Epithelial cell of esophagus (primary cell): ENCODE measurements around the gene ETS1.

Source experiments
- DNase-seq: peaks from one replicate; pipeline ENCODE4 v3.0.0; 2010; ENCODE audit warnings: low read depth
- H3K4me3 ChIP-seq: 2 replicates; pipeline ENCODE4 v1.5.1; 2011; ENCODE audit warnings: mild to moderate bottlenecking, low read length, control low read depth
- TF ChIP-seq, protein P1 (sequence below): IDR thresholded peaks from 2 replicates; pipeline ENCODE4 v1.5.1; 2011; ENCODE audit warnings: low read depth, mild to moderate bottlenecking, low read length, control low read depth, inconsistent platforms; ENCODE audit not compliant: insufficient read depth; ENCODE audit errors: missing control alignments

ETS1 gene

DNA sequence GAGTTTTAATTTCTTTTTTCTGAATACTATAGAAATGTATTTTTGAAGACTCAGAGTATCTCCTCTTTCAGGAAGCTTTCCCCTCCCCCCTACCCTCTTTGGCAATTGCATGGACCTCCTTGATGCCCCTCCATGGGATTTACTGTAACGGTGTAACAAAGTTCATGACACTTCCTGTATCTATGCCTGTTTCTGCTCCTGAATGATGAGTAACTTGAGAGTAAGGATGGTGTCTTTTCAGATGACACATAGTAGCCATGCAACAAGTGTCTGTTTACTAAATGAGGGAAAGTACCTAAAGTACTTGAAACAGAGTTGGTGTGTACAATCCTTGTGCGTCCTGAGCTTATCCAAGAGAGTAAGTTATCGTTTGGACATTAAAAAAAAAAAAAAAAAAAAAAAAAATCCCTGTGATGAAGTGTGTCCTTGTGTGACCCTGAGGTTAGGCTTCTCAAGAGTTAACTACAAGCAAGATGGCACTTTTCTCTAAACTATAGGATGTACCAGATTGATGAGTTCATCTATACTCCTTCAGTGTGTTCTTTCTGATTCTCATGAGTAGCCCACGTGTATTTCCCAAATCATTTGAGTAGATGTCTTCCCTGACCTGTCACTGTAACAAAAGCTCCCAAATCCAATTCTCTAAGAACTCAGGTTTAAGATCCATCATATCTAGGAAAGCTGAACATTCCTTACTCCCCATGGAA is 7.4 kb downstream of the ETS1 start:
- TF ChIP-seq, protein P1, sequence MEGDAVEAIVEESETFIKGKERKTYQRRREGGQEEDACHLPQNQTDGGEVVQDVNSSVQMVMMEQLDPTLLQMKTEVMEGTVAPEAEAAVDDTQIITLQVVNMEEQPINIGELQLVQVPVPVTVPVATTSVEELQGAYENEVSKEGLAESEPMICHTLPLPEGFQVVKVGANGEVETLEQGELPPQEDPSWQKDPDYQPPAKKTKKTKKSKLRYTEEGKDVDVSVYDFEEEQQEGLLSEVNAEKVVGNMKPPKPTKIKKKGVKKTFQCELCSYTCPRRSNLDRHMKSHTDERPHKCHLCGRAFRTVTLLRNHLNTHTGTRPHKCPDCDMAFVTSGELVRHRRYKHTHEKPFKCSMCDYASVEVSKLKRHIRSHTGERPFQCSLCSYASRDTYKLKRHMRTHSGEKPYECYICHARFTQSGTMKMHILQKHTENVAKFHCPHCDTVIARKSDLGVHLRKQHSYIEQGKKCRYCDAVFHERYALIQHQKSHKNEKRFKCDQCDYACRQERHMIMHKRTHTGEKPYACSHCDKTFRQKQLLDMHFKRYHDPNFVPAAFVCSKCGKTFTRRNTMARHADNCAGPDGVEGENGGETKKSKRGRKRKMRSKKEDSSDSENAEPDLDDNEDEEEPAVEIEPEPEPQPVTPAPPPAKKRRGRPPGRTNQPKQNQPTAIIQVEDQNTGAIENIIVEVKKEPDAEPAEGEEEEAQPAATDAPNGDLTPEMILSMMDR, result no peak
- H3K4me3 ChIP-seq, result no peak overlapping the region
- peak; percentile 81 for DNase-seq

DNA sequence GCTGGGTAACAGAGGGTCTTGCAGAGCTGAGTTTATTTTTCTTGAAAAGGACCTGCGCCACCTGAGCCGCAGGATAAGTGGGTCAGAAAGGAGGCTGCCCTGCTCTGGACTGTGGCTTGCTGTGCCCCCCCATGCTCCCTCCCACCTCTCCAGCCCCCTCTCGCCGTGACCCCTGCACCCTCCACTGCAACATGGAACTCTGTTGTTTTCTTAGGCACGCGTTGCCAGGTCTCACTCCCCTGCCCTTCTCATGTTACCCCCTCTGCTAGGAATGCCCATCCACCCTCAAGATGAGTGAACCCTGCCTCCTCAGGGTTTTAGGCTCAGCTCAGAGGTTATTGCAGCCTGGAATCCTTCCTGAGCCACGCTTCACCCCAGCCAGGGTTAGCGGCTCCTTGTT is 10.8 kb downstream of the ETS1 start:
- TF ChIP-seq, protein P1, result no peak
- no peak overlapping the region for H3K4me3 ChIP-seq
- DNase-seq, result no peak

DNA sequence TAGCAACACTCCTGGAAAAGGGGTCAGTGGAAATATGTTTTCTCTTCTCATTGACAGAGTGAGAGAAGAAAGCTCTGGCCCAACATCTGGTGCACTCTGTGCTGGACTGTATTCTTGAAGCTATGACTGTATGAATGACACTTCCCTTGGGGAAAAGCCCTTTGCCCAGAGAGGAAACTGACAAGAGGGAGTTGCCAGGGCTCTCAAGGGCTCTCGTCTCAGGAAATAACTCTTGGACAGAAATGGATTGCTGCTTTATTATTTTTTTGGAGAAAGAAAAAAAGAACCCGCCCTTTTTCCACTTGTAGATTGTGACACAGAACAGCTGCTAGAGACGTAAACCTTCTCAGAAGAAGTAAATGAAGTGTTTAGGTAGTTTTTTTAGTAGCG is 11.4 kb downstream of the ETS1 start:
- no peak for DNase-seq
- no peak overlapping the region for H3K4me3 ChIP-seq
- TF ChIP-seq, protein P1, result no peak

DNA sequence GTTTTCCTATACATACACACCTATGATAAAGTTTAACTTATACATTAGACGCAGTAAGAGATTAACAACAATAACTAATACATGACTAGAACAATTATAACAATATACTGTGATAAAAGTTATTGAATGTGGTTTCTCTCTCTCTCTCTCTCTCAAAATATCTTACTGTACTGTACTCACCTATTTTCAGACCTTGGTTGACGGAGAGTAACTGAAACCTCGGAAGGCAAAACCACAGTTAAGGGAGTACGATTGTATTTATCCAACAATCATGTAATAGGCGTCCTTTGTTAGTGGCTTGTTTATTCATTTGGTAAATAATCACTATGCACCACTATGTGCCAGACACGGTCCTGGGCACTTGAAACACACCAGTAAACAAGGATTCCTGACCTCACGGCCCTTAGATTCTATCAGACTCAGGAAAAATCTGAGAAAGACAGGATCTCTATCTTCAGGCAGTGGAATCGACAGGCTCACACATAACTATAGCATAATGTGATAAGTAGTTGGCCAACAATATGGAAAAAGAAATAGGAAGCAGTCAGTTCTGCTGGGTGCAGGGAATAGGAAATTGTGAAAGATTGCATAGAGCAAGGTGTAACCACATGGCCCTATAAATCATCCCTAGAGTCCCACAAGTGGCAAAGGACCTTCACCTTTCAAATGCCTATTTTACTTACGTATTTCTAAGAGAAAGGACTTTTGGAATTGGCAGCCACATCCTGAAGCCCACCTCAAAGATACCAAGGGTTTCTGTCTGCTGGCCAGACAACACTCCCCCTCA is 12.0 kb downstream of the ETS1 start:
- TF ChIP-seq, protein P1, result no peak
- H3K4me3 ChIP-seq, result no peak overlapping the region
- DNase-seq, result no peak

DNA sequence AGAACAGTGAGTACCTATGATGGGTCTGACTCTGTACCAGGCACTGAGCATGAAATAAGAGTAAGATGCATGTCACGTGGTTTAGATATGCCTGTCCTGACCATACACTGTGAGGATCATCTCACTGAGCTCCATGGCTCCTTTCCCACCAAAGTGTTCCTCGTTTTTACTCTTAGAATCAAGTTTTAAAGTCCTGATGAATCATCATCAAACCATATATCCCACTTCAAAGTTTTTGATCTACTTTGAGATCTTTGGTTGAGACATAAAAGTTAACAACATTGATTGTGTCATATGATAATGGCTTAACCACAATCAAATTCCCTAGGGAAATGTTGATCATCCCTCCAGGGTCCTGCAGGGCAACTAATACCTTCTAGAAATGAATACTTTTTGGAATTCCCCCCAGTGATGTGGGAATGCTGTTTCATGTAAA is 12.8 kb downstream of the ETS1 start:
- TF ChIP-seq, protein P1, result no peak
- DNase-seq, result no peak
- H3K4me3 ChIP-seq, result no peak overlapping the region

DNA sequence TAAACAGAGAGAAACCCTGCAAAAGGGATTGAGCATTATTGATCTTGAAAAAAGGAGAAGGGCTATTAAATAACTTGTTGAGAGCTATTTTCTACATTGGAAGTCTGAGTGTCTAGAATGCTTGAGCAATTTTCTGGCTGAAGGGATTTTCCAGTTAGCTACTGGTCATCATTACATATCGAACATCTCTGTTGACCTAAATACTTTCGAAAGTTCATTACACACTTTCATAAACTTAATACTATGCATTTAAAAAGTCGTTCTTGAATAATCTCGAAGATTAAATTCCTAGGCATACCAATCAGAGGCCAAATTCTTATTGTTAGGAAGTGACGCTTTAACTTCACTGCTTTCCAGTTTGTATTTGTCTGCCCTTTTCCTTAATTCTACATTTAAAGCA is 13.7 kb downstream of the ETS1 start:
- no peak overlapping the region for H3K4me3 ChIP-seq
- TF ChIP-seq, protein P1, result no peak
- no peak for DNase-seq
